ENCODE data around the gene PRIM2. TPM values are rescaled to one million over a fixed set of nuclear protein-coding genes. Genes with fewer than 3 reads are reported as not detected.

The PRIM2 gene
- total RNA-seq, 1 experiment from 2014 or later: 9.7 TPM

GRCh38 chr6:57303931-57304681 is 13.3 kb upstream of the PRIM2 start:
- CTCF ChIA-PET: interaction anchor here (0.7 kb wide), 1 partner anchor 28 kb away, joined by 3 read pairs; no protein-coding TSS in a partner anchor
- no peaks in the 10 kb centered on the region for H3K9me3 Mint-ChIP-seq (ENCODE audit: unreplicated experiment)
- intact Hi-C loops (cut with micrococcal nuclease): loop anchor here (5.0 kb wide), 1 partner anchor 87 kb away; no protein-coding TSS in a partner anchor

GRCh38 chr6:57305107-57305506 is 12.3 kb upstream of the PRIM2 start:
- intact Hi-C loops (cut with micrococcal nuclease): no loop called here
- H3K9me3 Mint-ChIP-seq (ENCODE audit: unreplicated experiment): no peaks in the 10 kb centered on the region
- H3K4me1 Mint-ChIP-seq (ENCODE audit: insufficient read depth, unreplicated experiment): peaks cover 6% of the 10 kb centered on the region
- CTCF ChIA-PET: interaction anchor here (0.7 to 0.9 kb wide), 2 partner anchors 29 to 350 kb away, joined by 3 read pairs; no protein-coding TSS in a partner anchor
- POLR2A ChIA-PET: interaction anchor here (0.9 to 1.6 kb wide), 4 partner anchors 9 to 84 kb away, joined by 4 to 5 read pairs (median 4); partner anchors contain the start of genes PRIM2 and RAB23
- no peaks in the 10 kb centered on the region for H3K27me3 Mint-ChIP-seq (ENCODE audit: insufficient read depth, unreplicated experiment)
- no peak for TF ChIP-seq CTCF (IDR thresholded peaks at IDR 0.05; ENCODE audit: unreplicated experiment)
- no peak overlapping the region for H3K27ac Mint-ChIP-seq (ENCODE audit: low read depth, unreplicated experiment)
- no peak for DNase-seq (ENCODE audit: unreplicated experiment)
- no TSS peak for BruUV-seq (replicated peaks)
- H3K4me3 Mint-ChIP-seq (ENCODE audit: unreplicated experiment): no peak overlapping the region
- H3K36me3 Mint-ChIP-seq (ENCODE audit: insufficient read depth, unreplicated experiment): no peaks in the 10 kb centered on the region

More at GRCh38 chr6:57303931-57304681, 13.3 kb upstream of the PRIM2 start:
- no peak for TF ChIP-seq CTCF (IDR thresholded peaks at IDR 0.05; ENCODE audit: unreplicated experiment)
- no TSS peak for BruUV-seq (replicated peaks)
- Mint-ChIP-seq H3K4me1 (ENCODE audit: insufficient read depth, unreplicated experiment) (peaks cover 6% of the 10 kb centered on the region), H3K4me3 (ENCODE audit: unreplicated experiment) (no peak overlapping the region), H3K27me3 (ENCODE audit: insufficient read depth, unreplicated experiment) (no peaks in the 10 kb centered on the region), H3K27ac (ENCODE audit: low read depth, unreplicated experiment) (no peak overlapping the region), H3K36me3 (ENCODE audit: insufficient read depth, unreplicated experiment) (no peaks in the 10 kb centered on the region)
- POLR2A ChIA-PET: interaction anchor here (0.7 to 1.2 kb wide), 2 partner anchors 13 to 190 kb away, joined by 3 to 4 read pairs; partner anchors contain the start of gene PRIM2
- no peak for DNase-seq (ENCODE audit: unreplicated experiment)

GRCh38 chr6:57305761-57306160 is 11.7 kb upstream of the PRIM2 start:
- ChIA-PET CTCF (interaction anchor here (0.9 kb wide), 1 partner anchor 350 kb away, joined by 3 read pairs; no protein-coding TSS in a partner anchor), POLR2A (interaction anchor here (0.9 to 1.6 kb wide), 3 partner anchors 8 to 84 kb away, joined by 4 to 5 read pairs (median 5); partner anchors contain the start of gene RAB23)
- DNase-seq (ENCODE audit: unreplicated experiment): no peak
- Mint-ChIP-seq H3K9me3 (ENCODE audit: unreplicated experiment) (no peaks in the 10 kb centered on the region), H3K4me1 (ENCODE audit: insufficient read depth, unreplicated experiment) (peaks cover 6% of the 10 kb centered on the region), H3K4me3 (ENCODE audit: unreplicated experiment) (no peak overlapping the region), H3K36me3 (ENCODE audit: insufficient read depth, unreplicated experiment) (no peaks in the 10 kb centered on the region), H3K27me3 (ENCODE audit: insufficient read depth, unreplicated experiment) (no peaks in the 10 kb centered on the region), H3K27ac (ENCODE audit: low read depth, unreplicated experiment) (no peak overlapping the region)
- intact Hi-C loops (cut with micrococcal nuclease): no loop called here
- BruUV-seq (replicated peaks): no TSS peak
- no peak for TF ChIP-seq CTCF (IDR thresholded peaks at IDR 0.05; ENCODE audit: unreplicated experiment)

- Mint-ChIP-seq H3K27ac (ENCODE audit: low read depth, unreplicated experiment) (no peak overlapping the region), H3K36me3 (ENCODE audit: insufficient read depth, unreplicated experiment) (no peaks in the 10 kb centered on the region), H3K9me3 (ENCODE audit: unreplicated experiment) (no peaks in the 10 kb centered on the region), H3K4me1 (ENCODE audit: insufficient read depth, unreplicated experiment) (peaks cover 6% of the 10 kb centered on the region), H3K4me3 (ENCODE audit: unreplicated experiment) (no peak overlapping the region), H3K27me3 (ENCODE audit: insufficient read depth, unreplicated experiment) (no peaks in the 10 kb centered on the region)
- intact Hi-C loops (cut with micrococcal nuclease): no loop called here
- no peak for DNase-seq (ENCODE audit: unreplicated experiment)
- ChIA-PET POLR2A (interaction anchor here (1.1 to 1.6 kb wide), 2 partner anchors 8 to 80 kb away, joined by 4 to 5 read pairs; no protein-coding TSS in a partner anchor), CTCF (interaction anchor here (0.6 kb wide), 1 partner anchor 403 kb away, joined by 4 read pairs; no protein-coding TSS in a partner anchor)
- BruUV-seq (replicated peaks): no TSS peak
- TF ChIP-seq CTCF (IDR thresholded peaks at IDR 0.05; ENCODE audit: unreplicated experiment): no peak
Measured at GRCh38 chr6:57306273-57306672, 11.2 kb upstream of the PRIM2 start.
